Central memory CD8-positive, alpha-beta T cell (primary cell): ENCODE data around the gene GFOD1.

Experiments
- ATAC-seq: fragments of 150-1000 bp; cut with Tn5 transposase; replicated peaks from 2 replicates; pipeline ENCODE4 v1.10.0; 2022; ENCODE audit warnings: mild to moderate bottlenecking, moderate FRiP score, moderate number of reproducible peaks; ENCODE audit not compliant: poor library complexity, severe bottlenecking; ENCODE audit errors: extremely low read depth
- DNase-seq, 2 donors: peaks; one replicate each; pipeline ENCODE4 v3.0.0; 2021; ENCODE audit warnings: low spot score in 2 of 2
- H3K27ac Mint-ChIP-seq: one replicate; pipeline ENCODE4 v1.8.0; 2022; ENCODE audit warnings: low read depth, mild to moderate bottlenecking, moderate library complexity, mixed read lengths
- H3K27me3 Mint-ChIP-seq: one replicate; pipeline ENCODE4 v1.8.0; 2022; ENCODE audit warnings: mixed read lengths
- H3K36me3 Mint-ChIP-seq: one replicate; pipeline ENCODE4 v1.8.0; 2022; ENCODE audit warnings: mild to moderate bottlenecking, moderate library complexity, mixed read lengths; ENCODE audit not compliant: insufficient read depth
- H3K4me1 Mint-ChIP-seq: one replicate; pipeline ENCODE4 v1.8.0; 2022; ENCODE audit warnings: mixed read lengths
- H3K4me3 Mint-ChIP-seq: one replicate; pipeline ENCODE4 v1.8.0; 2022; ENCODE audit warnings: mild to moderate bottlenecking, moderate library complexity, mixed read lengths
- H3K9me3 Mint-ChIP-seq: one replicate; pipeline ENCODE4 v1.8.0; 2022; ENCODE audit warnings: mixed read lengths

Gene GFOD1

GRCh38 chr6:13425943-13426931, 61.2 kb downstream of the GFOD1 start:
- DNase-seq = no peak
- Mint-ChIP-seq H3K27me3 (no peaks in the 10 kb centered on the region), H3K4me1 (peaks cover 62% of the 10 kb centered on the region), H3K36me3 (peaks cover 4% of the 10 kb centered on the region), H3K9me3 (no peaks in the 10 kb centered on the region), H3K4me3 (no peak overlapping the region), H3K27ac (peak overlapping the region; percentile 83)
- no peak for ATAC-seq

GRCh38 chr6:13425270-13425873, 62.0 kb downstream of the GFOD1 start:
- Mint-ChIP-seq H3K36me3 (peaks cover 4% of the 10 kb centered on the region), H3K4me3 (no peak overlapping the region), H3K27me3 (no peaks in the 10 kb centered on the region), H3K4me1 (peaks cover 58% of the 10 kb centered on the region), H3K9me3 (no peaks in the 10 kb centered on the region), H3K27ac (peak overlapping the region; percentile 83)
- DNase-seq (no peak), ATAC-seq (no peak)

- ATAC-seq = no peak
- no peaks in the 10 kb centered on the region for H3K9me3 Mint-ChIP-seq
- H3K27ac Mint-ChIP-seq = no peak overlapping the region
- H3K36me3 Mint-ChIP-seq = peaks cover 2% of the 10 kb centered on the region
- no peak overlapping the region for H3K4me3 Mint-ChIP-seq
- no peak for DNase-seq
- peaks cover 52% of the 10 kb centered on the region for H3K4me1 Mint-ChIP-seq
- no peaks in the 10 kb centered on the region for H3K27me3 Mint-ChIP-seq
Measured at GRCh38 chr6:13423252-13423651, 64.1 kb downstream of the GFOD1 start.

- no peak overlapping the region for H3K27ac Mint-ChIP-seq
- H3K4me1 Mint-ChIP-seq = peaks cover 47% of the 10 kb centered on the region
- ATAC-seq = no peak
- DNase-seq = no peak
- H3K27me3 Mint-ChIP-seq = no peaks in the 10 kb centered on the region
- H3K36me3 Mint-ChIP-seq = no peaks in the 10 kb centered on the region
- no peak overlapping the region for H3K4me3 Mint-ChIP-seq
- H3K9me3 Mint-ChIP-seq = no peaks in the 10 kb centered on the region
Measured at GRCh38 chr6:13422681-13423221, 64.6 kb downstream of the GFOD1 start.

GRCh38 chr6:13421425-13422059, 65.9 kb downstream of the GFOD1 start:
- DNase-seq = no peak
- H3K4me3 Mint-ChIP-seq = no peak overlapping the region
- ATAC-seq = no peak
- H3K9me3 Mint-ChIP-seq = no peaks in the 10 kb centered on the region
- H3K27ac Mint-ChIP-seq = no peak overlapping the region
- no peaks in the 10 kb centered on the region for H3K27me3 Mint-ChIP-seq
- no peaks in the 10 kb centered on the region for H3K36me3 Mint-ChIP-seq
- peaks cover 38% of the 10 kb centered on the region for H3K4me1 Mint-ChIP-seq

GRCh38 chr6:13420269-13420668, 67.1 kb downstream of the GFOD1 start:
- no peak overlapping the region for H3K4me3 Mint-ChIP-seq
- H3K4me1 Mint-ChIP-seq = peaks cover 27% of the 10 kb centered on the region
- H3K9me3 Mint-ChIP-seq = no peaks in the 10 kb centered on the region
- no peaks in the 10 kb centered on the region for H3K36me3 Mint-ChIP-seq
- H3K27me3 Mint-ChIP-seq = no peaks in the 10 kb centered on the region
- DNase-seq (no peak), ATAC-seq (no peak)
- no peak overlapping the region for H3K27ac Mint-ChIP-seq

GRCh38 chr6:13419422-13420195, 67.8 kb downstream of the GFOD1 start:
- Mint-ChIP-seq H3K4me3 (no peak overlapping the region), H3K27ac (no peak overlapping the region), H3K9me3 (no peaks in the 10 kb centered on the region), H3K4me1 (peaks cover 31% of the 10 kb centered on the region), H3K27me3 (no peaks in the 10 kb centered on the region), H3K36me3 (no peaks in the 10 kb centered on the region)
- ATAC-seq = no peak
- DNase-seq = no peak

- ATAC-seq (no peak), DNase-seq (no peak)
- Mint-ChIP-seq H3K27me3 (no peaks in the 10 kb centered on the region), H3K4me1 (peaks cover 31% of the 10 kb centered on the region), H3K9me3 (no peaks in the 10 kb centered on the region), H3K4me3 (no peak overlapping the region), H3K36me3 (no peaks in the 10 kb centered on the region), H3K27ac (no peak overlapping the region)
Measured at GRCh38 chr6:13418844-13419243, 68.6 kb downstream of the GFOD1 start.

- H3K27me3 Mint-ChIP-seq = no peaks in the 10 kb centered on the region
- H3K4me3 Mint-ChIP-seq = no peak overlapping the region
- peaks cover 31% of the 10 kb centered on the region for H3K4me1 Mint-ChIP-seq
- no peak overlapping the region for H3K27ac Mint-ChIP-seq
- H3K9me3 Mint-ChIP-seq = no peaks in the 10 kb centered on the region
- no peaks in the 10 kb centered on the region for H3K36me3 Mint-ChIP-seq
- DNase-seq = no peak
- ATAC-seq = no peak
Measured at GRCh38 chr6:13417954-13418353, 69.4 kb downstream of the GFOD1 start.

GRCh38 chr6:13417431-13417830, 70.0 kb downstream of the GFOD1 start:
- no peaks in the 10 kb centered on the region for H3K36me3 Mint-ChIP-seq
- no peaks in the 10 kb centered on the region for H3K27me3 Mint-ChIP-seq
- H3K9me3 Mint-ChIP-seq = no peaks in the 10 kb centered on the region
- peaks cover 31% of the 10 kb centered on the region for H3K4me1 Mint-ChIP-seq
- DNase-seq = no peak
- no peak overlapping the region for H3K4me3 Mint-ChIP-seq
- ATAC-seq = no peak
- H3K27ac Mint-ChIP-seq = no peak overlapping the region

GRCh38 chr6:13415283-13415682, 72.1 kb downstream of the GFOD1 start:
- Mint-ChIP-seq H3K4me1 (peaks cover 20% of the 10 kb centered on the region), H3K36me3 (no peaks in the 10 kb centered on the region), H3K4me3 (no peak overlapping the region), H3K9me3 (no peaks in the 10 kb centered on the region), H3K27ac (no peak overlapping the region), H3K27me3 (no peaks in the 10 kb centered on the region)
- ATAC-seq (no peak), DNase-seq (no peak)
